AG10803 (cell line): ENCODE results near the gene ATP2B3.

Experiments
- DNase-seq: peaks from one replicate; pipeline ENCODE4 v3.0.0; 2010; ENCODE audit warnings: low read depth
- H3K4me3 ChIP-seq: 2 replicates; pipeline ENCODE4 v1.5.1; 2011; ENCODE audit warnings: mild to moderate bottlenecking, low read length, control low read depth
- TF ChIP-seq, protein P1 (sequence below): conservative IDR thresholded peaks from 2 replicates; pipeline ENCODE4 v1.5.1; 2011; ENCODE audit warnings: mild to moderate bottlenecking, low read length, control low read depth, inconsistent platforms

Gene ATP2B3

DNA sequence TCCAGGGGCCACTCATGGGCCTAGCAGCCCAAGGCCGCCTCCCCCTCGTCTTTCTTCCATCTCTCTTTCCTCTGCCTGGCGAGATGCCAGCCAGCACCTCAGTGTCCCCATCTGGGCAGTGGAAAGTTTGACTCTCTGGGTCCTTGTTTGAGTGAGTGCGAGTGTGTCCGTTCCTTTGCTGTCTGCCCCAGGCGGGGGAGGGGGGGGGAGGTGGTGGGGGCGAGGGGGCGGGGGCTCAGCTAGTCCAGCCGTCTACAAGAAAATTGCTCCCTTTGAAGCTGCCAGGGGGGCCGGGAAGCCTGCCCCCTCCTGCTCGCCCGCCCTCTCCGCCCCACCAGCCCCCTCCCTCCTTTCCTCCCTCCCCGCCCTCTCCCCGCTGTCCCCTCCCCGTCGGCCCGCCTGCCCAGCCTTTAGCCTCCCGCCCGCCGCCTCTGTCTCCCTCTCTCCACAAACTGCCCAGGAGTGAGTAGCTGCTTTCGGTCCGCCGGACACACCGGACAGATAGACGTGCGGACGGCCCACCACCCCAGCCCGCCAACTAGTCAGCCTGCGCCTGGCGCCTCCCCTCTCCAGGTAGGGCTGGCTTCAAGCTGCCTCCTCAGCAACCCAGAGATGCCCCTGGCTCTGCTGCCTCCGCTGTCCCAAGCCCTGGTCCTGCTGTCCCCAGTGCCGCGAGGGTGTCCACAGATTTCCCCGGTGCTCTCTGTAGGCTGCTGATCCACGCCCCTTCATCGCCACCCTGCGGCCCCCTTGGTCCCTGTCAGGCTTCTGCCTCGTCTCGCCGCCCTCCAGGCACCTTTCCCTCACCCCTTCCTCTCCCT, 22.7 kb upstream of the ATP2B3 start, which contains the start of gene BGN:
Gene BGN, plus strand, starts transcription at position 440 of the 821 bp plus-strand sequence. CDS start 9,652 bp downstream, outside the sequence.
- peak within 1 kb of the TSS; percentile 75 for H3K4me3 ChIP-seq
- TF ChIP-seq, protein P1, sequence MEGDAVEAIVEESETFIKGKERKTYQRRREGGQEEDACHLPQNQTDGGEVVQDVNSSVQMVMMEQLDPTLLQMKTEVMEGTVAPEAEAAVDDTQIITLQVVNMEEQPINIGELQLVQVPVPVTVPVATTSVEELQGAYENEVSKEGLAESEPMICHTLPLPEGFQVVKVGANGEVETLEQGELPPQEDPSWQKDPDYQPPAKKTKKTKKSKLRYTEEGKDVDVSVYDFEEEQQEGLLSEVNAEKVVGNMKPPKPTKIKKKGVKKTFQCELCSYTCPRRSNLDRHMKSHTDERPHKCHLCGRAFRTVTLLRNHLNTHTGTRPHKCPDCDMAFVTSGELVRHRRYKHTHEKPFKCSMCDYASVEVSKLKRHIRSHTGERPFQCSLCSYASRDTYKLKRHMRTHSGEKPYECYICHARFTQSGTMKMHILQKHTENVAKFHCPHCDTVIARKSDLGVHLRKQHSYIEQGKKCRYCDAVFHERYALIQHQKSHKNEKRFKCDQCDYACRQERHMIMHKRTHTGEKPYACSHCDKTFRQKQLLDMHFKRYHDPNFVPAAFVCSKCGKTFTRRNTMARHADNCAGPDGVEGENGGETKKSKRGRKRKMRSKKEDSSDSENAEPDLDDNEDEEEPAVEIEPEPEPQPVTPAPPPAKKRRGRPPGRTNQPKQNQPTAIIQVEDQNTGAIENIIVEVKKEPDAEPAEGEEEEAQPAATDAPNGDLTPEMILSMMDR, result peak; percentile 50
- no peak for DNase-seq

DNA sequence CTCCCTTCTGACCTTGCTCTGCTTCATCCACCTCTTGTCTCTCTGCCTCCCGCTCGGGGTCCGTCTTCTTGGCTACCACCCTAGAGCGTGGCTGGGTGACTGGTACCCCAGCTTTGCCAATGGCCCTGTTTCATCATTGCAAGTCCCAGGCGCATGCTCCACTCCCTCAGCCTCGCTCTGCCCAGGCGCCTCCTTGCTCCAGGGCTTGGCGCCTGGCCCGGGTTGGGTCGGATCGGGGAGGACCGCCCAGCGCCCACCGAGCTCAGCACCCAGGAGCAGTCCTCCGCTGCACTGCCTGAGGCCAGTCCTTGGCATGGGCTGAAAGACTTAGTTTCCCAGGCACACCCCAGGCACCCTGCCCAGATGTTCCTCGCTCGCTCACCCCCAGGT, 22.1 kb upstream of the ATP2B3 start:
- DNase-seq, result no peak
- TF ChIP-seq, protein P1, result no peak
- peak overlapping the region; percentile 75 for H3K4me3 ChIP-seq

DNA sequence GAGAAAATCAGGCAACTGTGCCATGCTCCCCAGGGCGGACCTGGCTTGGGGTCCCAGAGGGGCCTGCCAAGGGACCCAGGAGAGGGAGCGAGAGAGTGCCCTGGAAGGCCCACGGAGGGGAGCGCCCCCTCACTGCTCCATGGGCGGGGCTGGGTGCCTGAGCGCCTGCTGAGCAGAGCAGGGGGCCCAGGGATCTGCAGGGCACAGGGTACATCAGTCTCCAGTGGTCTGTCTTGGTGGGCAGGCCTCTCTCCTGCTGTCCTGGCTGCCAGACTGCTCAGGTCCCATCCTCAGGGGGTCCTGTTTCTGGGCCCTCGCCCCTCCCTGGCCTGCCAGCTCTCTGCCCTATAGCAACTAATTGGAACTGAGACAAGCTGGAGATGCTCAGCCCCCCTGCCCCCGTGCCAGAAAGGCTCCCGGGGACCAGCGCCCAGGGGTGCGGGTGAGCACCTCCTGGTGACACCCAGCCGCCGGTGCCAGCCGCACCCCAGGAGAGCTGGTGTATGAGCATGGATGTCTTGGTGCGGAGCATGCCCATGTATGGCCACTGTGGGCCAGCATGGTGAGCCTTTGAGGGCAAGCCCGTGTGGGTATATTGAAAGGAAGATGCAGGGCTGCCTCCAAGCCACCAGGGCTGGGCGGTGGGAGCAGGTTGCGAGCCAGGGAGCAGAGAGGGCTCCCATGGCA, 21.4 kb upstream of the ATP2B3 start:
- peak overlapping the region; percentile 75 for H3K4me3 ChIP-seq
- TF ChIP-seq, protein P1, result no peak; the same call in 1 of the 2 replicates

DNA sequence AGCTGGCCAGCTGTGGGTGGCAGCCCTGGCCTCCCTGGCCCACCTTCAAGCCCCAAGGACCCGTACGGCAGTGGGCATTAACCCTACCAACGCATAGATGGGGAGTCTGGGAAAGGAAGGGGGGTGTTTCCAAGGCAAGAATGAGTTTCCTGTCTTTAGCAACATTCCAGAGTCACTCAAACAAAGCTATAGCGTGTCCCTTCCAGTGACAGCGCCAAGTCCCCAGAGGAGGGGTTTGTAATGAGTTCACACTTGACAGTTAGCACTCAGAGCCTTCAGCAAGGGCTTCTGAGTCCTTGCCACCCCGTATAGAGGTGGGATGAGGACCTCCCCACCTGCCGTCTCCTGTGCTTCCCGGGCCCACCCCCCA, 20.9 kb upstream of the ATP2B3 start:
- no peak for DNase-seq
- TF ChIP-seq, protein P1, result no peak
- H3K4me3 ChIP-seq, result peak overlapping the region; percentile 75

More for the DNA sequence above, 21.4 kb upstream of the ATP2B3 start:
- DNase-seq, result no peak

DNA sequence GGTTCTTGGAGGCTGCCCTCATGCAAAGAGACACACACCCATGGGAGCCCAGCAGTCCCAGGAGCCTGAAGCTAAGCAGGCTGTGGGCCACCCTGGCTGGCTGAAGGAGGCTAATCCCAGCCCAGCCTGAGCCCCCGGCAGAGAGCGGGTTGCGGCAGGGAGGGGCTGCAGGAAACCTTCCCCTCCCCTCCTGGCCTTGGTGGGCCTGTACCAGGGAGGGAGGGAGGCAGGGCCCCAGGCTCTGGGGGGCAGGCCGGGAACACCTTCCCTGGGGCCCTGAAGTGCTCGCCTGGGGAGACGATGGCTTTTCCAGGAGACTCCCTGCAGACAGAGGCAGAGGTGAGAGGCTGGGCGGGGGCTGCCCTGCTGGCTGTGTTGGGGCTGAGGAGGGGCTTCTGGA, 19.0 kb upstream of the ATP2B3 start:
- 0 out of 2 replicates have a peak overlapping the region, but pooled peaks have one; percentile 7 for H3K4me3 ChIP-seq
- no peak for DNase-seq
- TF ChIP-seq, protein P1, result no peak

DNA sequence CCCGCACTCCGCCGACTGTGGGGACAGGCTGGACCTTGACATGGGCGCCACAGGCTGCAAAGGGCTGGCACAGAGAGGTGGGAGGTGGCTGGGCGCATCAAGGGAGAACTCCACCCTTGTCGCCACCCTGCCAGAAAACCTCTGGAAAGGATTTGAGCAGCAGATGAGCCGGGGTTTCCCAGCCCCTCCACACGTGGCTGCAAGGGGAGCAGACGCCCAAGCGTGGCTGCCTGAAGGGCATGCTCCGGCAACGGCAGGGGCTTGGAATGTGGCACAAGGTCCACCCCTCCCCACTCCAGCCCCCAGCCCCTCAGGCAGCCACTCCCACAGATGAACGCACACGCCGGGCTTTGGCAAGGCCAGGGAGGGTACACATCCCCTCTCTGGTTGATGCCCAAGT, 18.1 kb upstream of the ATP2B3 start:
- peak overlapping the region; percentile 24 for H3K4me3 ChIP-seq
- TF ChIP-seq, protein P1, result no peak
- DNase-seq, result no peak
